ENCODE results near the gene SUSD4. TPM values are rescaled to one million over a fixed set of nuclear protein-coding genes. Genes with fewer than 3 reads are reported as not detected.

Gene SUSD4
- total and polyA plus RNA-seq, 9 of the 15 experiments (the other 6 are each of a cell fraction or from before 2014, with no cell fraction given), result 0.06 to 1.7 (median 0.09) TPM; not detected in 4

GRCh38 chr1:223244366-223245103, 119.4 kb downstream of the SUSD4 start (continued):
- TF ChIP-seq ZNF318 (IDR thresholded peaks at IDR 0.05; ENCODE audit: borderline replicate concordance in 1 of 2, low read depth in 1 of 2) (no peak), MCM3 (IDR thresholded peaks at IDR 0.05) (no peak), FOXK2 (conservative IDR thresholded peaks at IDR 0.05 in 1 of 2, IDR thresholded peaks at IDR 0.05 in 1 of 2; ENCODE audit: low read depth in 2 of 2) (peak; percentile 53 to 76; a peak in 2 of 4 replicates), SIRT6 (IDR thresholded peaks at IDR 0.05; ENCODE audit: low read depth, low read length) (no peak), FOXJ2 (tag; IDR thresholded peaks at IDR 0.05) (0 out of 2 replicates have a peak, but pooled peaks have one; percentile 52), BHLHE40 (IDR thresholded peaks at IDR 0.05; ENCODE audit: low read length) (peak; percentile 73), SMAD4 (CRISPR knock-in tag; conservative IDR thresholded peaks at IDR 0.05) (peak; percentile 43; the same call in 1 of the 2 replicates), VEZF1 (CRISPR knock-in tag; IDR thresholded peaks at IDR 0.05) (0 out of 2 replicates have a peak, but pooled peaks have one; percentile 11), POLR3G (IDR thresholded peaks at IDR 0.05; ENCODE audit: extremely low read depth, insufficient read length, insufficient replicate concordance) (no peak), JUN (IDR thresholded peaks at IDR 0.05; ENCODE audit: borderline replicate concordance, low read depth, low read length) (0 out of 2 replicates have a peak, but pooled peaks have one; percentile 55), JUN (CRISPR knock-in tag; IDR thresholded peaks at IDR 0.05; ENCODE audit: borderline replicate concordance) (no peak), PHTF2 (CRISPR knock-in tag; IDR thresholded peaks at IDR 0.05) (no peak)
- TF ChIP-seq, protein P1, sequence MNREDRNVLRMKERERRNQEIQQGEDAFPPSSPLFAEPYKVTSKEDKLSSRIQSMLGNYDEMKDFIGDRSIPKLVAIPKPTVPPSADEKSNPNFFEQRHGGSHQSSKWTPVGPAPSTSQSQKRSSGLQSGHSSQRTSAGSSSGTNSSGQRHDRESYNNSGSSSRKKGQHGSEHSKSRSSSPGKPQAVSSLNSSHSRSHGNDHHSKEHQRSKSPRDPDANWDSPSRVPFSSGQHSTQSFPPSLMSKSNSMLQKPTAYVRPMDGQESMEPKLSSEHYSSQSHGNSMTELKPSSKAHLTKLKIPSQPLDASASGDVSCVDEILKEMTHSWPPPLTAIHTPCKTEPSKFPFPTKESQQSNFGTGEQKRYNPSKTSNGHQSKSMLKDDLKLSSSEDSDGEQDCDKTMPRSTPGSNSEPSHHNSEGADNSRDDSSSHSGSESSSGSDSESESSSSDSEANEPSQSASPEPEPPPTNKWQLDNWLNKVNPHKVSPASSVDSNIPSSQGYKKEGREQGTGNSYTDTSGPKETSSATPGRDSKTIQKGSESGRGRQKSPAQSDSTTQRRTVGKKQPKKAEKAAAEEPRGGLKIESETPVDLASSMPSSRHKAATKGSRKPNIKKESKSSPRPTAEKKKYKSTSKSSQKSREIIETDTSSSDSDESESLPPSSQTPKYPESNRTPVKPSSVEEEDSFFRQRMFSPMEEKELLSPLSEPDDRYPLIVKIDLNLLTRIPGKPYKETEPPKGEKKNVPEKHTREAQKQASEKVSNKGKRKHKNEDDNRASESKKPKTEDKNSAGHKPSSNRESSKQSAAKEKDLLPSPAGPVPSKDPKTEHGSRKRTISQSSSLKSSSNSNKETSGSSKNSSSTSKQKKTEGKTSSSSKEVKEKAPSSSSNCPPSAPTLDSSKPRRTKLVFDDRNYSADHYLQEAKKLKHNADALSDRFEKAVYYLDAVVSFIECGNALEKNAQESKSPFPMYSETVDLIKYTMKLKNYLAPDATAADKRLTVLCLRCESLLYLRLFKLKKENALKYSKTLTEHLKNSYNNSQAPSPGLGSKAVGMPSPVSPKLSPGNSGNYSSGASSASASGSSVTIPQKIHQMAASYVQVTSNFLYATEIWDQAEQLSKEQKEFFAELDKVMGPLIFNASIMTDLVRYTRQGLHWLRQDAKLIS (CRISPR knock-in tag; IDR thresholded peaks at IDR 0.05), result no peak

Data from K562 (cell line).